ENCODE results near the gene VENTX.

DNA sequence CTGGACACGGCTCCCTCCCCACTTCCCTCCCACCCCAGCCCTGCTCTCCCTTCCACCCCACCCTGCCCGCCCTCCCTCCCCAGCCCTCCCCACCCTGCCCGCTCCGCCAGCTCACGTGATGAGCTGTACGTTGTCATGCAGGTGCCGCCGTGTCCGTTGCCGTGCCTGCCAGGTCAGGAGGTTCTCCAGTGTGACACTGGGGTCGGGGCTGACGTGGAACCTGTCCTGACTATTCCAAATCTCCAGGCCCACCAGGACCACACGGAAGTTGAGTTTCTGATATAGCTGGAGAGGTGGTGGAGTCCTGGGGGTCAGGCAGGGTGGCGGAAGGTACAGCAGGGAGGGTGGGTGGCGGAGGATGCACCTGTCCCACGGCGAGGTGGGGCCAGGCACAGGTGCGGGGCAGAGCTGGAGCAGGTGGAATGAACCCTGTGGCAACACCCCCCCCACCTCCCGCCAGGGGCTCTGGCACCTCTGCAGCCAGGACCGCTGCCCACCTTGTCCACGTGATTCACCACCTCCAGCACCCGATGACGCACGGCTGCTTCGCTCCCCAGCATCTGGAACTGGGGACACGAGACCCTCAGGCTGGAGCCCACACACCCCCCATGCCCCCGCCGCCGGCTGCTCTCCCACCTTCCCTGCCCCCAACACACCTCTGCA lies 34.8 kb downstream of the VENTX start:
- TF ChIP-seq, protein P1, sequence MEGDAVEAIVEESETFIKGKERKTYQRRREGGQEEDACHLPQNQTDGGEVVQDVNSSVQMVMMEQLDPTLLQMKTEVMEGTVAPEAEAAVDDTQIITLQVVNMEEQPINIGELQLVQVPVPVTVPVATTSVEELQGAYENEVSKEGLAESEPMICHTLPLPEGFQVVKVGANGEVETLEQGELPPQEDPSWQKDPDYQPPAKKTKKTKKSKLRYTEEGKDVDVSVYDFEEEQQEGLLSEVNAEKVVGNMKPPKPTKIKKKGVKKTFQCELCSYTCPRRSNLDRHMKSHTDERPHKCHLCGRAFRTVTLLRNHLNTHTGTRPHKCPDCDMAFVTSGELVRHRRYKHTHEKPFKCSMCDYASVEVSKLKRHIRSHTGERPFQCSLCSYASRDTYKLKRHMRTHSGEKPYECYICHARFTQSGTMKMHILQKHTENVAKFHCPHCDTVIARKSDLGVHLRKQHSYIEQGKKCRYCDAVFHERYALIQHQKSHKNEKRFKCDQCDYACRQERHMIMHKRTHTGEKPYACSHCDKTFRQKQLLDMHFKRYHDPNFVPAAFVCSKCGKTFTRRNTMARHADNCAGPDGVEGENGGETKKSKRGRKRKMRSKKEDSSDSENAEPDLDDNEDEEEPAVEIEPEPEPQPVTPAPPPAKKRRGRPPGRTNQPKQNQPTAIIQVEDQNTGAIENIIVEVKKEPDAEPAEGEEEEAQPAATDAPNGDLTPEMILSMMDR (optimal IDR thresholded peaks at IDR 0.05 in 1 of 3, IDR thresholded peaks at IDR 0.05 in 1 of 3, conservative IDR thresholded peaks at IDR 0.05 in 1 of 3; ENCODE audit: extremely low read depth in 1 of 3, insufficient read depth in 2 of 3, low read length in 3 of 3): no peak
- TF ChIP-seq EZH2 (IDR thresholded peaks at IDR 0.05; ENCODE audit: low read length): no peak
